GM23248 (cell line): ENCODE results near the gene IGSF11. TPM values are rescaled to one million over a fixed set of nuclear protein-coding genes. Genes with fewer than 3 reads are reported as not detected.
"Not testable (repeated sequence)": the region's sequence is repeated elsewhere in the genome, so short reads cannot be mapped to it uniquely, and the experiment has no call there.

ENCODE experiments used
- DNase-seq: peaks from one replicate; pipeline ENCODE4 v3.0.0-alpha.2; 2015
- H2AFZ ChIP-seq: fragments of 200-600 bp; sonication (generic); 2 replicates; pipeline ENCODE4 v1.6.1; 2016; ENCODE audit warnings: antibody characterized with exemption
- H3F3A ChIP-seq: fragments of 200-600 bp; sonication (generic); 2 replicates; pipeline ENCODE4 v1.6.1; 2016; ENCODE audit warnings: mild to moderate bottlenecking, antibody characterized with exemption, mixed run types; ENCODE audit not compliant: insufficient read depth
- H3K27ac ChIP-seq: fragments of 200-600 bp; sonication (generic); 2 replicates; pipeline ENCODE4 v1.5.1; 2016; ENCODE audit warnings: mild to moderate bottlenecking
- H3K27me3 ChIP-seq: fragments of 200-600 bp; sonication (generic); replicated peaks from 2 replicates; pipeline ENCODE4 v1.6.1; 2016; ENCODE audit warnings: mild to moderate bottlenecking; ENCODE audit not compliant: insufficient read depth
- H3K36me3 ChIP-seq: fragments of 200-600 bp; sonication (generic); 2 replicates; pipeline ENCODE4 v1.6.1; 2016; ENCODE audit warnings: low read depth, mild to moderate bottlenecking
- H3K4me1 ChIP-seq: fragments of 200-600 bp; sonication (generic); 2 replicates; pipeline ENCODE4 v1.6.1; 2016; ENCODE audit warnings: mild to moderate bottlenecking; ENCODE audit not compliant: insufficient read depth
- H3K4me2 ChIP-seq: fragments of 200-600 bp; sonication (generic); one replicate; pipeline ENCODE4 v1.6.1; 2016; ENCODE audit warnings: mild to moderate bottlenecking; ENCODE audit not compliant: unreplicated experiment
- H3K4me3 ChIP-seq: fragments of 200-600 bp; sonication (generic); 2 replicates; pipeline ENCODE4 v1.5.1; 2016; ENCODE audit warnings: mild to moderate bottlenecking
- H3K79me2 ChIP-seq: fragments of 200-600 bp; sonication (generic); 2 replicates; pipeline ENCODE4 v1.6.1; 2016; ENCODE audit warnings: mild to moderate bottlenecking; ENCODE audit not compliant: insufficient read depth
- H3K9ac ChIP-seq: fragments of 200-600 bp; sonication (generic); 2 replicates; pipeline ENCODE4 v1.6.1; 2016; ENCODE audit warnings: mild to moderate bottlenecking
- H3K9me2 ChIP-seq: fragments of 200-600 bp; sonication (generic); 2 replicates; pipeline ENCODE4 v1.6.1; 2016; ENCODE audit warnings: mixed run types, mild to moderate bottlenecking, moderate library complexity; ENCODE audit not compliant: insufficient read depth
- H3K9me3 ChIP-seq: fragments of 200-600 bp; sonication (generic); one replicate; pipeline ENCODE4 v1.6.1; 2017; ENCODE audit warnings: low read depth
- H4K20me1 ChIP-seq: fragments of 200-600 bp; sonication (generic); 2 replicates; pipeline ENCODE4 v1.6.0; 2016; ENCODE audit not compliant: insufficient read depth
- EZH2 ChIP-seq: fragments of 200-600 bp; sonication (generic); IDR thresholded peaks from 2 replicates; pipeline ENCODE4 v1.6.1; 2018; ENCODE audit warnings: antibody characterized with exemption, mild to moderate bottlenecking; ENCODE audit not compliant: insufficient read depth, poor library complexity, severe bottlenecking
- EZH2phosphoT487 ChIP-seq: fragments of 200-600 bp; sonication (generic); IDR thresholded peaks from 2 replicates; pipeline ENCODE4 v1.6.1; 2018; ENCODE audit warnings: antibody characterized with exemption, moderate library complexity, mild to moderate bottlenecking, low read depth; ENCODE audit not compliant: insufficient read depth
- WGBS, 2 experiments: methylation state at CpG; one replicate each; pipeline ENCODE4 v1.1.6; 2015 to 2017; ENCODE audit warnings: low lambda C conversion rate in 2 of 2, low coverage in 1 of 2; ENCODE audit errors: missing lambda C conversion rate in 2 of 2; 5-methylcytosine and 5-hydroxymethylcytosine counted together
- in situ Hi-C: fragments of 300-500 bp; cut with MboI; formaldehyde crosslinking; loops from 2 replicates; pipeline ENCODE4 v1.15.0; 2020
- polyA plus RNA-seq: library from polyadenylated mRNA; unstranded; fragments of >200 nt; fragmentation: Nextera tagmentation; extraction: Ambion mirVana; gene quantifications from 2 replicates; pipeline ENCODE4 v1.2.1, GENCODE V29; 2016
- total RNA-seq: library from RNA; depleted of rRNA; stranded (reverse); fragments of >200 nt; shearing (Covaris generic); gene quantifications from 2 replicates; pipeline ENCODE4 v1.2.3, GENCODE V29; 2014; rRNA removed

The IGSF11 gene
- total and polyA plus RNA-seq, 2 experiments from 2014 or later: not detected

DNA sequence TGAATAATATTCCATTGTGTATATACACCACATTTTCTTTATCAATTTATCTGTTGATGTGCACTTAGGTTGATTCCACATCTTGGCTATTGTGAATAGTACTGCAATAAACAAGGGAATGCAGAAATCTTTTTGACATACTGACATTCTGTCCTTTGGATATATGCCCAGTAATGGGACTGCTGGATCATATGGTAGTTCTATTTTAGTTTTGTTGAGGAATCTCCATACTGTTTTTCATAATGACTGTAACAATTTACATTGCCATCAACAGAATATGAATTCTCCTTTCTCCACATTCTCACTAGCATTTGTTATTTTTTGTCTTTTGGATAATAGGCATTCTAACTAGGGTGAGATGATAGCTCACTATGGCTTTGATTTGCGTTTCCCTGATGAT lies 174.7 kb downstream of the IGSF11 start:
- H3K27me3 ChIP-seq: no peaks in the 10 kb centered on the region
- no peaks in the 10 kb centered on the region for H3K9me2 ChIP-seq
- H3K4me3 ChIP-seq: no peak overlapping the region
- H2AFZ ChIP-seq: no peak overlapping the region
- no peak overlapping the region for H3K4me2 ChIP-seq
- no peaks in the 10 kb centered on the region for H3K36me3 ChIP-seq
- in situ Hi-C loops: no loop called here
- H3K27ac ChIP-seq: no peak overlapping the region
- H3F3A ChIP-seq: no peaks in the 10 kb centered on the region
- no peaks in the 10 kb centered on the region for H3K79me2 ChIP-seq
- TF ChIP-seq EZH2 (no peak), EZH2phosphoT487 (no peak)
- no peaks in the 10 kb centered on the region for H3K9me3 ChIP-seq
- H4K20me1 ChIP-seq: no peaks in the 10 kb centered on the region
- H3K4me1 ChIP-seq: no peaks in the 10 kb centered on the region
- 14 to 19% methylated on average over 1 of the region's 1 CpG for WGBS, 2 experiments
- no peak overlapping the region for H3K9ac ChIP-seq
- DNase-seq: no peak

DNA sequence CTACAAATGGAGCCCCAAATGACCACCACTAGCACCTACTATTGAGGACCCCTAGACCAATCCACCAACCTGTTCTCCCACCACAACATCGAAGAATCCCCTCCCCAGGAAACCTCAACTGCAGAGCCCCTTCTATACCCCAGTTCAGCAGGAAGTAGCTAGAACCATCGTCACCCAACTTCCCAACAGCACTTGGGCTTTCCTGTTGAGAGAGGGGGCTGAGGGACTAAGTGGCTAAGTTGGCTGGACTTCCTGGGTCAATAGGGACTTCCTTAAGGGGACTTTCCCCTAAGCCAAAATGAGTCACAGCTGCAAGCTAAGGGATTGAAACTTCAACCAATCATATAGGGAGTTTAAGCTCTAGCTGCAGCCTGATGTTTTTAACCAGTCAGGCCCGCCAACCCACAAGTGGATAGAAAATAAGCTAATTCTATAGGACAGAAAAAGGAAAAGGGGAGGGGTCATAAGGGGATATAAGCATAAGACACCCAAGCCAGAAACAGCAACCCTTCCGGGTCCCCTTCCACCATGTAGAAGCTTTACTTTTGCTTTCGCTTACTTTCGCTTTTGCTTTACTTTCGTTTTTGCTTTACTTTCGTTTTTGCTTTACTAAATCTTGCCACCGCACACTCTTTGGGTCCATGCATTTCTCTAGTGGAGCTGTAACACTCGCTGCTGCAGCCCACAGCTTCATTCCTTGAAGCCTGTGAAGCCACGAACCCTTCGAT lies 183.0 kb downstream of the IGSF11 start:
- H4K20me1 ChIP-seq, H3K79me2 ChIP-seq, H3K4me1 ChIP-seq, H3K9ac ChIP-seq, H3K4me2 ChIP-seq, in situ Hi-C loops, H3K27ac ChIP-seq, H3K9me3 ChIP-seq, H3K9me2 ChIP-seq, DNase-seq, H3F3A ChIP-seq, H3K27me3 ChIP-seq, H3K36me3 ChIP-seq: not testable (repeated sequence)
- Histone ChIP-seq H2AFZ (peak overlapping the region; percentile 60), H3K4me3 (0 out of 2 replicates have a peak overlapping the region, but pooled peaks have one; percentile 11)
- 61 to 65% methylated on average over 11 to 12 of the region's 12 CpGs for WGBS, 2 experiments

DNA sequence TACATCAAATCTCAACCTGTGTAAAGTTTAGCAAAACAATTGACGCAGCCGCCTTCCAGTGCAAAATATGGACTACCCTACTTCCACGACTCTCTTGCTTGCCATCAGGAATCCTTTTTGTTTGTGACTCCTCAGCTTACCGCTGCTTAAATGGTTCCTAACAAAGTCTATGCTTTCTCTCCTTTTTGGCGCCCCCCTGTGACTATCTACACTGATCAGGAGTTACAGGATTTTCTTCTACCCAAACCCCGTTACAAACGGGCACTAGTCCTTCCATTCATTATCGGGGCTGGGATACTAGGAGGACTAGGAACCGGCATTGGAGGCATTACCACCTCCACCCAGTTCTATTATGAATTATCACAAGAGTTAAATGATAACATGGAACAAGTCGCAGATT lies 184.0 kb downstream of the IGSF11 start:
- H3K9me2 ChIP-seq: no peaks in the 10 kb centered on the region
- 50 to 54% methylated on average over 10 of the region's 10 CpGs for WGBS, 2 experiments
- no peaks in the 10 kb centered on the region for H3F3A ChIP-seq
- no peaks in the 10 kb centered on the region for H3K36me3 ChIP-seq
- H3K27ac ChIP-seq: no peak overlapping the region
- H3K79me2 ChIP-seq: no peaks in the 10 kb centered on the region
- no peak overlapping the region for H3K4me2 ChIP-seq
- no peaks in the 10 kb centered on the region for H4K20me1 ChIP-seq
- no peak overlapping the region for H3K4me3 ChIP-seq
- no peak for DNase-seq
- no peaks in the 10 kb centered on the region for H3K9me3 ChIP-seq
- in situ Hi-C loops: no loop called here
- H2AFZ ChIP-seq: no peak overlapping the region
- TF ChIP-seq EZH2phosphoT487 (no peak), EZH2 (no peak)
- no peak overlapping the region for H3K9ac ChIP-seq
- no peaks in the 10 kb centered on the region for H3K27me3 ChIP-seq
- no peaks in the 10 kb centered on the region for H3K4me1 ChIP-seq

Other genes starting within 250 kb of the IGSF11 start
- not detected in 2 replicates for gene TEX55, start 111.3 kb upstream of the IGSF11 start, total RNA-seq
- gene TEX55, start 111.3 kb upstream of the IGSF11 start, polyA plus RNA-seq: not detected in 2 replicates
- 0.13 TPM in 1 of 2 replicates, not detected in the other for gene UPK1B, start 138.8 kb upstream of the IGSF11 start, total RNA-seq
- gene UPK1B, start 138.8 kb upstream of the IGSF11 start, polyA plus RNA-seq: not detected in 2 replicates
- gene B4GALT4, start 206.0 kb upstream of the IGSF11 start, total RNA-seq: 55.6 and 56.0 TPM in 2 replicates
- gene B4GALT4, start 206.0 kb upstream of the IGSF11 start, polyA plus RNA-seq: 64.0 and 67.9 TPM in 2 replicates